Upper lobe of right lung (tissue), 1 donor: ENCODE results near the gene CSE1L. TPM values are rescaled to one million over a fixed set of nuclear protein-coding genes. Genes with fewer than 3 reads are reported as not detected.
"Not testable (repeated sequence)": the region's sequence is repeated elsewhere in the genome, so short reads cannot be mapped to it uniquely, and the experiment has no call there.

ENCODE experiments used
- ATAC-seq: fragments of 200-7000 bp; cut with Tn5 transposase; one replicate; pipeline ENCODE4 v1.9.1; 2020; ENCODE audit warnings: mild to moderate bottlenecking, moderate library complexity
- DNase-seq: peaks from one replicate; pipeline ENCODE4 v3.0.0-alpha.2; 2020
- H3K27ac ChIP-seq: fragments of 200-600 bp; one replicate; pipeline ENCODE4 v1.8.0; 2022
- H3K27me3 ChIP-seq: fragments of 200-600 bp; one replicate; pipeline ENCODE4 v1.8.0; 2022; ENCODE audit warnings: mild to moderate bottlenecking
- H3K36me3 ChIP-seq: fragments of 200-600 bp; one replicate; pipeline ENCODE4 v1.8.0; 2022
- H3K4me1 ChIP-seq: fragments of 200-600 bp; one replicate; pipeline ENCODE4 v1.8.0; 2022
- H3K4me3 ChIP-seq: fragments of 200-600 bp; one replicate; pipeline ENCODE4 v1.8.0; 2022; ENCODE audit warnings: mild to moderate bottlenecking
- H3K9me3 ChIP-seq: fragments of 200-600 bp; one replicate; pipeline ENCODE4 v1.8.0; 2022
- intact Hi-C: fragments of 100-400 bp; cut with DNase I; formaldehyde crosslinking; loops from one replicate; pipeline ENCODE4 v1.11.0; 2022
- total RNA-seq: library from RNA; stranded (reverse); fragmentation: NEBNext Ultra II Directional; extraction: Animal tissue kit (Norgen Biotek cat#: 25700); gene quantifications from one replicate; pipeline ENCODE4 v1.2.1, GENCODE V29; 2021
- TF ChIP-seq, protein P1 (sequence below): fragments of 200-600 bp; IDR thresholded peaks from one replicate; pipeline ENCODE4 v1.8.0; 2022; ENCODE audit warnings: antibody characterized with exemption
- donor health status: DM: no; HTN: yes; CAD: no; lungs with severe emphysema.

The CSE1L gene
- total RNA-seq, 1 donor from 2014 or later, result 37.8 TPM

DNA sequence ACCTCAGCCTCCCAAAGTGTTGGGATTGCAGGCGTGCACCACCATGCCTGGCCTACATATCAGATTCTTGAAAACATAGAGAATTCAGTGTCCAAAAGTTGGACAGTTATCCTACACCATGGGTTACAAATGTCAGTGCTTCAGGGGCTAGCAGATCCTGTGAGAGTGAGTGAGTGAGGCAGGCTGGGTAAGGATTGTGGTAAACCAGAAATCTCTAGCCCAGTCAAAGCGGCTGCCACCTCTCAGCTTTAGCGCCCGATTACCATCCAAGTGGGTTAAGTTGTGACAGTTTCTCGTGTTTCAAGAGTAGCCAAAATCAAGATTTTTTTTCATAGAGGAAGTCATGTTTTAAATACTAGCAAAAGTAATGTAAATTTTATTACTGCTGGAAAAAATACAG lies 21.9 kb upstream of the CSE1L start:
- TF ChIP-seq, protein P1, sequence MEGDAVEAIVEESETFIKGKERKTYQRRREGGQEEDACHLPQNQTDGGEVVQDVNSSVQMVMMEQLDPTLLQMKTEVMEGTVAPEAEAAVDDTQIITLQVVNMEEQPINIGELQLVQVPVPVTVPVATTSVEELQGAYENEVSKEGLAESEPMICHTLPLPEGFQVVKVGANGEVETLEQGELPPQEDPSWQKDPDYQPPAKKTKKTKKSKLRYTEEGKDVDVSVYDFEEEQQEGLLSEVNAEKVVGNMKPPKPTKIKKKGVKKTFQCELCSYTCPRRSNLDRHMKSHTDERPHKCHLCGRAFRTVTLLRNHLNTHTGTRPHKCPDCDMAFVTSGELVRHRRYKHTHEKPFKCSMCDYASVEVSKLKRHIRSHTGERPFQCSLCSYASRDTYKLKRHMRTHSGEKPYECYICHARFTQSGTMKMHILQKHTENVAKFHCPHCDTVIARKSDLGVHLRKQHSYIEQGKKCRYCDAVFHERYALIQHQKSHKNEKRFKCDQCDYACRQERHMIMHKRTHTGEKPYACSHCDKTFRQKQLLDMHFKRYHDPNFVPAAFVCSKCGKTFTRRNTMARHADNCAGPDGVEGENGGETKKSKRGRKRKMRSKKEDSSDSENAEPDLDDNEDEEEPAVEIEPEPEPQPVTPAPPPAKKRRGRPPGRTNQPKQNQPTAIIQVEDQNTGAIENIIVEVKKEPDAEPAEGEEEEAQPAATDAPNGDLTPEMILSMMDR, result no peak
- no peak for DNase-seq
- no peaks in the 10 kb centered on the region for H3K4me1 ChIP-seq
- no peak overlapping the region for H3K27ac ChIP-seq
- H3K27me3 ChIP-seq, result no peaks in the 10 kb centered on the region
- intact Hi-C loops, result no loop called here
- H3K36me3 ChIP-seq, result peaks cover 91% of the 10 kb centered on the region
- H3K4me3 ChIP-seq, result no peak overlapping the region
- no peaks in the 10 kb centered on the region for H3K9me3 ChIP-seq
- no peak for ATAC-seq

DNA sequence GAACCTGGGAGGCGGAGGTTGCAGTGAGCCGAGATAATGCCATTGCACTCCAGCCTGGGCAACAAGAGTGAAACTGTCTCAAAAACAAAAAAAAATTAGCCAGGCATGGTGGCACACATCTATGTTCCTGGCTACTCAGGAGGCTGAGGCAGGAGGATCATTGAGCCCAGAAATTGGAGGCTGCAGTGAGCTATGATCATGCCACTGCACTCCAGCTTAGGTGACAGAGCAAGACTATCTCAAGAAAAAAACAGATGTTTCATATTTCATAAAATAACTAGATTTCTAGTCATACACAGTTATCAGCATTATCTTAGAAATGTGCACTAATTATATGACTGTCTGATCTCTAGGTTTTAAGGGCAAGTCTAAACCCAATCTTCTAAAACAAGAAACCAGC lies 17.9 kb upstream of the CSE1L start:
- H3K4me3 ChIP-seq, H3K4me1 ChIP-seq, H3K9me3 ChIP-seq, ATAC-seq, H3K27me3 ChIP-seq, DNase-seq, H3K27ac ChIP-seq, intact Hi-C loops: not testable (repeated sequence)
- peaks cover 87% of the 10 kb centered on the region for H3K36me3 ChIP-seq

DNA sequence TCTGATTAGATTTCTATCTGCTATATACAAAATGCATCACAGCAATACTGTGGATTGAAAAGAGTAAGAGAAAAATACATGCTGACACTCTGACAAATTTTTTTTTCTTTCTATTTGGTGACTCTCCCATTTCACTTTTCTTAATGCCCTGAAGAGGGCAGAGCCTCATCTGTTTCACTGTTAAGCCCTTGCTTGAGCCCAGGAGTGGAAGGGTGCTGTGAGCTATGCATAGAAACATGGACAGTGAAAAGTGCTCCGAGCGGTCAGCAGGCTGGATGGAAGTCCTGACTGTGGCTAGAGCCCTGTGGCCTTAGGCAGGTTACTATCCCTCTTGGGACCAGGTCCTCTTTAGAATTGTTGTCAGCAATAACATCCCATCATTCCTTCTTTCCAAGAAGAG lies 17.4 kb upstream of the CSE1L start:
- ATAC-seq, result peak; percentile 45
- intact Hi-C loops, result no loop called here
- Histone ChIP-seq H3K4me1 (no peaks in the 10 kb centered on the region), H3K27ac (no peak overlapping the region), H3K36me3 (peaks cover 90% of the 10 kb centered on the region), H3K4me3 (no peak overlapping the region), H3K9me3 (no peaks in the 10 kb centered on the region), H3K27me3 (no peaks in the 10 kb centered on the region)
- DNase-seq, result no peak
- TF ChIP-seq, protein P1, result peak; percentile 32

DNA sequence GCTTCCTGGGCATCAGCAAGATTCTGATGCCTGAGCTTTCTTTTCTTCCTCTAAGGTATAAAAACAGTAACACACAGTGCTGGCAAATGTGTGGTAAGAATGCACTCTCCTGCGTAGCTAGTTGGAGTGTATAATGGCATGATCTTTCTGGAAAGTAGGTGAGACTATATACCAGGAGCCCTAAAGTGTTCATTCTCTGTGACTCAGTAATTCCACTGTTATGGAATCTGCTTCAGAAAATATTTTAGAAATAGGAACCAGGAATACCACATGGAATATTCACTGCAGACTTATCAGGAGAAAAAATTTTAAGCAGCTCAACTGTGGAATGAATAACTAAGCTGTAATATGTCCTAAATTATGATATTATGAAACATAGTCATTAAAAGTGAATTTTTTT lies 16.9 kb upstream of the CSE1L start:
- no peaks in the 10 kb centered on the region for H3K27me3 ChIP-seq
- H3K9me3 ChIP-seq, result no peaks in the 10 kb centered on the region
- ATAC-seq (no peak), DNase-seq (no peak)
- intact Hi-C loops, result no loop called here
- peaks cover 90% of the 10 kb centered on the region for H3K36me3 ChIP-seq
- H3K4me1 ChIP-seq, result no peaks in the 10 kb centered on the region
- H3K4me3 ChIP-seq, result no peak overlapping the region
- TF ChIP-seq, protein P1, result no peak
- H3K27ac ChIP-seq, result no peak overlapping the region

DNA sequence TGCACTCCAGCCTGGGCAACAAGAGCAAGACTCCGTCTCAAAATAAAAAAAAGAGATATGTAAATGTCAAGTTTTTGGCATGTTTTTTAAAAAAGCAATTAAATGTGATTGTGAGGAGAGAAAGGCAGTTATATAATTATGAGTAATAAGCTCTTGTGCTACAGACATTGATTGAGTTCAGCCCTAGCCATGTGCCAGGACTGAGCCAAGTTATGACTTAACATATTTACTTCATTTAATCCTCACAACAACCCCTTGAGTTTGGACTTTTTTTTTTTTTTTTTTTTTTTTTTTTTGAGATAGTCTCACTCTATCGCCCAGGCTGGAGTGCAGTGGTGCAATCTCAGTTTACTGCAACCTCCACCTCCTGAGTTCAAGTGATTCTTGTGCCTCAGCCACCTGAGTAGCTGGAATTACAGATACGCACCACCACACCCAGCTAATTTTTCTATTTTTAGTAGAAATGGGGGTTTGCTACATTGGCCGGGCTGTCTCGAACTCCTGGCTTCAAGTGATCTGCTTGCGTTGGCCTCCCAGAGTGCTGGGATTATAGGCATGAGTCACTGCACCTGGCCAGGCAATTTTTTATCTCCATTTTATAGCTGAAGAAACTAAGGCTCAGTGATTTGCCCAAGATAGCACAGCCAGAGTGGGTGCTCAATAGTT lies 15.0 kb upstream of the CSE1L start:
- ATAC-seq, result peak; percentile 85
- Histone ChIP-seq H3K27me3 (no peaks in the 10 kb centered on the region), H3K9me3 (no peaks in the 10 kb centered on the region), H3K4me1 (no peaks in the 10 kb centered on the region), H3K4me3 (no peak overlapping the region), H3K27ac (peak overlapping the region; percentile 65), H3K36me3 (peaks cover 87% of the 10 kb centered on the region)
- peak; percentile 69 for DNase-seq
- intact Hi-C loops, result no loop called here
- TF ChIP-seq, protein P1, result no peak

DNA sequence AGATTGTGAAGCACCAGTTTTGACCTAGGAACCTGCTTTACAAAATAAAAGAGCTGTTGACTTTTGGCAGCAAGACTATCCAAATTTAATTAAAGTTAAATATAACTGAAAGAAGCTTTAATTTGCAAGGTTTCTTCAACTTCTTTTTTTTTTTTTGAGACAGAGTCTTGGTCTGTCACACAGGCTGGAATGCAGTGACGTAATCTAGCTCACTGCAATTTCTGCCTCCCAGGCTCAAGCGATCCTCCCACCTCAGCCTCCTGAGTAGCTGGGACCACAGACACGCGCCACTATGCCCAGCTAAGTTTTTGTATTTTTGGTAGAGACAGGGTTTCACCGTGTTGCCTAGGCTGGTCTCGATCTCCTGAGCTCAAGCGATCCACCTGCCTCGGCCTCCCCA lies 13.7 kb upstream of the CSE1L start:
- Histone ChIP-seq H3K9me3 (no peaks in the 10 kb centered on the region), H3K27me3 (no peaks in the 10 kb centered on the region), H3K4me1 (no peaks in the 10 kb centered on the region), H3K4me3 (no peak overlapping the region), H3K27ac (no peak overlapping the region), H3K36me3 (peaks cover 74% of the 10 kb centered on the region)
- DNase-seq (no peak), ATAC-seq (no peak)
- TF ChIP-seq, protein P1, result no peak
- intact Hi-C loops, result no loop called here
